Activated CD4-positive, alpha-beta T cell treated with anti-CD3 and anti-CD28 coated beads for 48 hours (primary cell): ENCODE measurements around the gene JAKMIP1.

ENCODE experiments used
- DNase-seq: peaks from one replicate; pipeline ENCODE4 v3.0.0-alpha.2; 2020

JAKMIP1 gene

GRCh38 chr4:6200011-6200921 is at the start of gene JAKMIP1:
TSS of gene JAKMIP1 (minus strand) at chr4:6200549. CDS start at chr4:6112850, 87,699 bp downstream.
- peak; percentile 89 for DNase-seq

- DNase-seq = no peak
These were observed 48.0 kb upstream of the JAKMIP1 start for GRCh38 chr4:6248394-6248793.

GRCh38 chr4:6246170-6246634 is 45.9 kb upstream of the JAKMIP1 start:
- no peak for DNase-seq

GRCh38 chr4:6245246-6246169 is 45.2 kb upstream of the JAKMIP1 start:
- DNase-seq = no peak

- no peak for DNase-seq
These were observed 42.1 kb upstream of the JAKMIP1 start for GRCh38 chr4:6242271-6243029.

- no peak for DNase-seq
These were observed 40.9 kb upstream of the JAKMIP1 start for GRCh38 chr4:6241062-6241845.

- DNase-seq = no peak
These were observed 39.6 kb upstream of the JAKMIP1 start for GRCh38 chr4:6239968-6240367.

GRCh38 chr4:6239486-6239885 is 39.1 kb upstream of the JAKMIP1 start:
- no peak for DNase-seq

- no peak for DNase-seq
These were observed 36.6 kb upstream of the JAKMIP1 start for GRCh38 chr4:6236816-6237390.

GRCh38 chr4:6235901-6236640 is 35.7 kb upstream of the JAKMIP1 start:
- DNase-seq = no peak

GRCh38 chr4:6235012-6235411 is 34.7 kb upstream of the JAKMIP1 start:
- no peak for DNase-seq

- no peak for DNase-seq
These were observed 33.6 kb upstream of the JAKMIP1 start for GRCh38 chr4:6233929-6234328.

- DNase-seq = no peak
These were observed 32.8 kb upstream of the JAKMIP1 start for GRCh38 chr4:6232836-6233785.

- no peak for DNase-seq
These were observed 31.4 kb upstream of the JAKMIP1 start for GRCh38 chr4:6231663-6232165.

GRCh38 chr4:6230827-6231662 is 30.7 kb upstream of the JAKMIP1 start:
- no peak for DNase-seq

GRCh38 chr4:6230502-6230785 is 30.1 kb upstream of the JAKMIP1 start:
- no peak for DNase-seq

GRCh38 chr4:6229671-6230501 is 29.5 kb upstream of the JAKMIP1 start:
- DNase-seq = no peak

- no peak for DNase-seq
These were observed 28.7 kb upstream of the JAKMIP1 start for GRCh38 chr4:6229095-6229494.
